Measurements from ENCODE around the gene AHNAK.
"Not testable (repeated sequence)": the region's sequence is repeated elsewhere in the genome, so short reads cannot be mapped to it uniquely, and the experiment has no call there.

AHNAK gene

DNA sequence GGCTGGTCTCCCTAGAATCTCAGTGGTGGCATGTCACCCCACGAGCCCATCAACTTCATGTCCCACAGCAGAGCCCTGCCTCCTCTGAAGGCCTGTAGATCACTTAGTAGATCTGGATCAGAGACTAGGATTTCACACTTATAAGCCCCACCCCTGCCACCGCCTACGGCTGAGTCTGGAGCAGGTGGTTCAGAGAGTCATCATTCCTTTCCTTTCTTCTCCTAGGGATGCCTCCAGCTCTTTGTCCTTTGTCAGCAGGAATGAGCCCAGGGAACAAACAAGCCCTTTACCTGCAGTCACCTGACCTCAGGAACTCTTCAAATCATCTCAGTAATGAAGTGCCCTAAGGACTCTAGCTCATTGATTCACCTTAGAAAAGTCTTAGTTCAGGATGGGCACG, 90.0 kb downstream of the AHNAK start:
- DNase-seq: no peak

DNA sequence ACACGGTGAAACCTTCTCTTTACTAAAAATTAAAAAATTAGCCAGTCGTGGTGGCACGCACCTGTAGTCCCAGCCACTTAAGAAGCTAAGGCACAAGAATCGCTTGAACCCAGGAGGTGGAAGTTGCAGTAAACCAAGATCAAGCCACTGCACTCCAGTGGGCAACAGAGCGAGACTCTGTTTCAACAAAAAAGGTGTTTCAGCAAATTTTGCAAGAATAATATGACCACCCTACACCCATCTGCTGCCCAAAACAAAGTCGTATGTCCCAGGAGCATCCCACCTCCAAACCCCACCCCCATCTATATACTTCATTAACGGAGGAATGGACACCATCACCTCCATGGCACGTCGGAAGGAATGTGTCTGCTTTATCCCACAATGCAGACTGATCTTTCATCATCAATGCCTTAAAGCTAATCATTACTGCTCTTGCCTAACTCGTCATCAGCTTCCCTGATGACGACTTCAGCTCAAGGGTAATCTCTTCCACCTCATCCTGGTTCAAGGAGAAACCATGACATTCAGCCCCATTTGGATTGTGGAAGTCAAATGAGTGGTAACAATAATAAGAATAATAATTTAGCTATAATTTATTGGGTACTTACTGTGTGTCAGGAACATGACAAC, 93.7 kb downstream of the AHNAK start:
- DNase-seq: no peak

DNA sequence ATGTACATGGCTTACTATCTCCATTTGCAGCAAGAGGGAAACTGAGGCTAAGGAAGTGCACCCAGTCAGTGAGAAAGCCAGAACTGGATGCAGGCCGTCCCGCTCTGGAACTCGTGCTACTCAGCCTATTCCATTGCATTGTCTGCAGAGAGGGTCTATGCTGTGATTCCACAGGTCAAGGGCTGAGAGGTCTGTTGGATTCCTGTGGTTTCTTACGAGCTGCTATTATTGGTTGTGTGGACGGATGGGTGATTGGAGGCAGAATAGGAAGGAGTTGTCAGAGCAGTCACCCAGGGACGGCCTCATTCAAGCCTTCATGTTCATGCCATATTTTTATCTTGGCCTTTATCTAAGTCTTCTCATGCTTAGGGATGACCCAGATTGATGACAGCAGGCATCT, 94.3 kb downstream of the AHNAK start:
- no peak for DNase-seq

DNA sequence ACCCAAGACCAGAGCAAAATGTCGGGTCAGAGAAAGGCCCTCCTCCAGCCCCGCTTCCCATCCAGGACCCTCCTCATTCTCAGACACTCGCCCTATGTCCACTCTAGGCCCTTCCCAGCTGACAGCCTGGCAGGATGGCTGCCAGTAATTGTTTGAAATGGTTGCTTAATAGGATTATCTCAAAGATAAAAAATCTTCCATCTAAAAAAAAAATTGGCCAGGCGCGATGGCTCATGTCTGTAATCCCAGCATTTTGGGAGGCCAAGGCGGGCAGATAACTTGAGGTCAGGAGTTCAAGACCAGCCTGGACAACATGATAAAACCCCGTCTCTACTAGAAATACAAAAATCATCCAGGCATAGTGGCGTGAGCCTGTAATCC, 95.4 kb downstream of the AHNAK start:
- no peak for DNase-seq

DNA sequence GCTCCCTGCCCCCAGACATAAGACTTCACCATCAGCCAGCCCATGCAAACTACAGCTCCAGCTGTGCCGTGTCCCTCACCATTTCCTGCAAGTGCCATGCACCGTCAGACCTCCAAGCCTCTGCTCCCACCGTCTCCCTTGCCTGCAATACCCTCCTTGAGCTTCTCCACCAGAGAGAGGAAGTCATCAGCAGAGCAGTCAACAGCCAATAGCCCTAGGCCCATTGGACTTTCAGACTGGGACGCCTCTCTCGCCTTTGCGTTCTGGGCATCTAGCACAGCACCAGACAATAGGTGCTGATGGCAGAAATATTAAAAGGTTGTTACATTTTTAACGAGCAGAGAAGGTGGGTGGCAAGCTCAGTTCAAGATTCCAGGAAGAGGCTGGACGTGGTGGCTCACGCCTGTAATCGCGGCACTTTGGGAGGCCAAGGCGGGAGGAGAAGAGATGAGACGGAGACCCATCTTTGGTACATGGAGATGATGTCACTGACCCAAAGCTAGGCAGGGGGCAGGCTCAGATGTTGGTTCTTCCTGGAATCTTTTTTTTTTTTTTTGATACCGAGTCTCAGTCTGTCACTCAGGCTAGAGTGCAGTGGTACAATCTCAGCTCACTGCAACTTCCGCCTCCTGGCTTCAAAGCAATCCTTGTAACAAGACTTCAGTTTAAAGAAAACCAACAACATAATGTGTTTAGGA, 95.9 kb downstream of the AHNAK start:
- no peak for DNase-seq

DNA sequence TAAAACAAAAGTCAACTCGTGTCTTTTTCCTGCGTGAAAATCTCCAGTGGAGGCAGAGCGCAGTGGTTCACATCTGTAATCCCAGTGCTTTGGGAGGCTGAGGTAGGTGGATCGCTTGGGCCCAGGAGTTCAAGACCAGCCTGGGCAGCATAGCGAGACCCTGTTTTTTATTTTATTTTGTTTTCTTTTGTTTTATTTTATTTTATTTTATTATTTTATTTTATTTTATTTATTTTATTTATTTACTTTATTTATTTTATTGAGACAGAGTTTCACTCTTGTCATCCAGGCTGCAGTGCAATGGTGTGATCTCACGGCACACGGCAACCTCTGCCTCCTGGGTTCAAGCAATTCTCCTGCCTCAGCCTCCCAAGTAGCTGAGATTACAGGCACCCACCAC, 96.7 kb downstream of the AHNAK start:
- DNase-seq: not testable (repeated sequence)

DNA sequence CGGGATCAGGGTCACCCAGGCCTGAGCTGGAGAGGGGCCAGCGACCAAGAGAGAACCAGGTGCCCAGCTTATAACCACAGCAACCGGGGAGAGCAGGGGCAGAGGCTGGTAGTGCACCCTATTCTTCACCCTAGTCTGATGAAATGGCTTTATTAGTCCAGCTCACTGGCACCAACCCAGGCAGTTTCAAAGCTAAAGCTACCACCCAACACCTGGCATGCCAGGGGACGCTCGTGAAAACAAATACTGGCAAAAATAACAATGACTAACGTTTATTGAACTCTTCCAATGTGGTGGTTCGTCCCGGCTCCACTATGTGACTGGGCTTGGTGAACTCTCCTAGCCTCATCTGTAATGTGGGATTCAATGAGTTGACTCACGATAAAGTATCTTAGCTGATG, 97.2 kb downstream of the AHNAK start:
- no peak for DNase-seq

DNA sequence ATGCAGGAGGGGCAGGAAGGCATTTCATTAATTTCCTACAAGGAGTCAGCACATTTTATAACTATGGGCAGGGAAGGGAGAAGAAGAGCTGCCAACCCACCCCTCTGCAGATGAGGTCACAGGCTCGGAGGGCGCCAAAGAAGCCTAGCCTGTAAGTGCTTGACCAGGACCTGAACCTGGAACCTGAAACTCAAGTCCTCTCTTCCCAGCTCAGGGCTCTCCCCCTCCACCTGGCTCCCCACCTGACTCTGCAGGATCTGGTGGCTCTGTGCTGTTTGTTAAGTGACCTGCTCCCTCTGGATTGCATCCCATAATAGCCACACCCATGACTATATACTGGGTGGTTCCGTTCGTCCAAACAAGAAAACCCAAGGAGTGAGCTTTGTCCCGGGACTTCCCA, 100.5 kb downstream of the AHNAK start:
- no peak for DNase-seq

DNA sequence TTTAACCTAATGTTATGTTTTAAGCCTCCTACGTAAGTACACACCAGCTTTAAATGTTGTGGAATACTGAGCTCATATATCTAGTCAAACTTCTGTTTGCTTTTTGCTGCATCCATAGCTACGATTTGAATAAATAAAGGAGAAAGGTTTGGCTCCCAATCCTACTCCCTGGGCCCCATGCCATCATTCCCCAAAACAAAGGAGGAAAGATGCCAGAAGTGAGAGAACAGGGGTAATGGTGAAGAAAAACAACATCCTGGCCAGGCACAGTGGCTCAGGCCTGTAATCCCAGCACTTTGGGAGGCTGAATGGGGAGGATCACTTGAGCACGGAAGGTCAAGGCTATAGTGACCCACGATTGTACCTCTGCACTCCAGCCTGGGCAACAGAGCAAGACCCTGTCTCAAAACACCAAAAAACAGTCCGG, 101.3 kb downstream of the AHNAK start:
- DNase-seq: no peak

DNA sequence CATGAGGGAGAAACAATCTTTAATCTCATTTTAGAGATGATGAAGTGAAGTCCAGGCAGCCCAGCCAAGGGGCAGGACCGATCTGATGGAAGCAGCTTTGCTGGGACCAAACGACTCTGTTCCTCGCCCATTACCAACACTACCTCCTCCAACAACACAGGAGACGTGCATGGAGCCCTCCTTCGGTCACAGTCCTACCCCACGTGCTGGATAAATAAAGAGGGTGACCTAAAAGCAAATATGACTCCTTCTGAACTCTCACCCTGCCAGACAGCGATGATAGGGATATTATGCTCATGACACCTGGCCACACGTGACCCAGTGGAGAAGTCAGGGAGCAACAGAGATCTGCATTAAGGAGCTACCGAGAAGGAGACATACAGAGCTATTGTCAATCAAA, 101.8 kb downstream of the AHNAK start:
- no peak for DNase-seq

DNA sequence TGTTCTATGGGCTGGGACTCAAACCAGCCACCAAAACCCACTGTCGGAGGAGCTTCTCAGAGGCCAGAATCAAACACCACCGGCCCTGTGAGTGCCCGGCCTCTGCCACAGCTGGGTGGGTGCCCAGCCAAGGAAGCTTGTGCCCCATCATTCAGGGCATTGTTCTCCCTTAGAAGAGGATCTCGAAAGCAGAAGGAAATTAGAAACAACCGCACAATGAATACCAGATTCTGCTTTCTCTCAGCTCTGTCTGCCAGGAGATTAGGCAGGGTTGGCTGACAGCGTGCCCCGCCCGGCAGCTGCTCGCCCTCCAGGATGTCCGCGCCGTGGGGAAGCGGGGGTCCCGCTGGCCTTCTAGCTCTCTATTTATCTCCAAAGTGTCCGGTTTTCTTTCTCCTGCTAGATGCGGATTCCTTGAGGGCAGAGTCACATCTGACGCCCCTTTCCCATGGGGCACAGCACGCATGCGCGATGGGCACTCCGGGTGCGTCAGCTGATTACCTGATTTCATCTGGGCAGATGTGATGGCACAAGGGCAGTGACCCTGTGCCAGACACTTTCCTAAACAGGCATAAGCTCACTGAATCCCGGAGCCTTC, 102.3 kb downstream of the AHNAK start:
- peak; percentile 60 for DNase-seq

DNA sequence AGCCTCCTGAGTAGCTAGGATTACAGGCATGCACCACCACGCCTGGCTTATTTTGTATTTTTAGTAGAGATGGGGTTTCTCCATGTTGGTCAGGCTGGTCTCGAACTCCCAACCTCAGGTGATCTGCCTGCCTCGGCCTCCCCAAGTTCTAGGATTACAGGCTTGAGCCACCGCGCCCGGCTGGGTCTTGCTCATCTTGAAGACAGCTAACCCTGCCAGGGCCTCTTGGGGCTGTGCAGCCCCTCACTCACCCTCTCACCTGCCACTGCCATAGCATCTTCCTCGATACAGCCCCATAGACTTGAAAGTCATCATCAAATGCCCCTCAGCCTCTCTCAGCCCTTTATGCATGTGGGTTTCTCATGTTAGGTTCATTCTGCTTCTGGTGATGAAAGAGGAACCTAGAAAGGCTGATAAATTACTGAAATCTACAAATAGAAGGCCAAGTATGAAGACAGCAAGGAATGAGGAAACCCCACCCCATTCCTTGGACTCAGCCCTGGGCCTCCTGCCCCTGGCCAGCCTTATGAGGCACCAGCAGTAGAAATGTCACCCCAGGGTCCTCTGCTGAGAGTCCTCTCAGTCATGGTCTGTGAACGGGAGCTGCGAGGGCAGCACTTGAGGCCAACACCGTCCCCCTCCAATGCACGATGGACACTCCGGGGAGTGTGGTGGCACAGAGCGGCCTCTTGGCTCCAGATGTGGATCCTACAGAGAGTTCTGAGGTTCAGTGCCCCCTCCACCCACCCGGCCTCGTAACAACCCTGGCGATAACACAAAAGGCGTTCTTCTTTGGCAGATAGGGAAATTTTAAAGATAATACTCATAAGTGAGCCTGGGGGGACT, 103.0 kb downstream of the AHNAK start:
- no peak for DNase-seq

DNA sequence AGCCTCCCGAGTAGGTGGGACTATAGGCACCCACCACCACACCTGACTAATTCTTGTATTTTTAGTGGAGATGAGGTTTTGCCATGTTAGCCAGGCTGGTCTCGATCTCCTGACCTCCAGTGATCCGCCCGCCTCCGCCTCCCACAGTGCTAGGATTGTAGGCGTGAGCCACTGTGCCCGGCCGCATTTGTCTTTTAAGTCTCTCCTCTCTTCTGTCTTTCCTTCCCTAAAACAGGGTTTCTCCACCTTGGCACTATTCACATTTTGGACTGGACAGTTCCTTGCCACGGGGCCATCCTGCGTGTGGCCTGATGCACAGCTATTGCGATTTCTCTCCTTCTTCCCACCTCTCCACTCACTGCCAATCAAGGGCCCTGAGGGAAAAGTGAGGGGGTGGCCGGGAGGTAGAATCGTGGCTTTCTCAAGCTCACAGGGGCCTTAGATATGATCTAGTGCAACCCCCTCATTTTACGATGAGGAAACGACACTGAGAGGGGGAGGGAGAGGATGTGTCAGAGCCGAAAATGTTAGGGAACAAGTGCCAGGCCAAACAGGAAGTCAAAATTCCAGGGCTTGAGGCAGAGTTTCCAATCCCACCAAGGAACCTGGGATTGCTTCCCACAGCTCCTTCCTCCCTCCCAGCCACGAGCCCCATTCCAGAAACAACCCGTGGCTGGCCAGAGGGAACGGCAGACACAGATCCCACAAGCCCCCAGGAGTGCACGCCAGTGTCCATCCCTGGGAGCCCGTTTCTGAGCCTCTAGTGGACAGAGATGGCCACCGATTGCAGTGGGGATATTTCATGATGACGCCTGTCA, 106.6 kb downstream of the AHNAK start:
- no peak for DNase-seq

DNA sequence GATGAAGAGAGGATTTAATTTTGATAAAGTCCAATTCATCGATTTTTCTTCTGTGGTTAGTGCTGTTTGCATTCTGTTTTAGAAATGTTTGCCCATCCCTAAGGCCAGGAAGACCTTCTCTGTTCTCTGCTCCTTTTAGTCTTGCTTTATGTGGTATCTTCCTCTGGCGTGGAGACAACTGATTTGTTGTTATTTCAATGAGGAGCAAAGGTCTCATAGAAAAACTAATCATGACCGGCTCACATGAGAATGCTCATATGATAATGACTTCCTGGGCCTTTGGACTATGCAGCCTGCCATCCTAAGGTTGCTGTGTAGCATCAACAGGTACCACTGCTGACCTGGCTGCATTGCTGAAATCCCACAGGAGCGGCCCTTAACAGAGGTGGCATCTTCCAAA, 108.0 kb downstream of the AHNAK start:
- DNase-seq: no peak

DNA sequence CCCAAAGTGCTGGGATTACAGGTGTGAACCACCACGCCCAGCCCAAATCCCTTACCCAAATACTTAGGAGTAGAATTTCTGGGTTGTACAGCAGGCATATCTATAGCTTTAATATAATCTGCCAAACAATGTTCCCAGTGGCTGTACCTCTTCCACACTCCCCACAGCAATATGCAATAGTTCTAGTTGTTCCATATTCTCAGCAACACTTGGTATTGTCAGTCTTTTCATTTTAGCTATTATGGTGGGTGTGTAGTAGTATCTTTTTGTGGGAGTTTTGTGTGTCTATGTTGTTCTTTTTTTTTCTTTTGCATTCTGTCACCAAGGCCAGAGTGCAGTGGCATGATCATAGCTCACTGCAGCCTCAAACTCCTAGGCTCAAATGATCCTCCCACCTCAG, 109.0 kb downstream of the AHNAK start:
- DNase-seq: no peak

DNA sequence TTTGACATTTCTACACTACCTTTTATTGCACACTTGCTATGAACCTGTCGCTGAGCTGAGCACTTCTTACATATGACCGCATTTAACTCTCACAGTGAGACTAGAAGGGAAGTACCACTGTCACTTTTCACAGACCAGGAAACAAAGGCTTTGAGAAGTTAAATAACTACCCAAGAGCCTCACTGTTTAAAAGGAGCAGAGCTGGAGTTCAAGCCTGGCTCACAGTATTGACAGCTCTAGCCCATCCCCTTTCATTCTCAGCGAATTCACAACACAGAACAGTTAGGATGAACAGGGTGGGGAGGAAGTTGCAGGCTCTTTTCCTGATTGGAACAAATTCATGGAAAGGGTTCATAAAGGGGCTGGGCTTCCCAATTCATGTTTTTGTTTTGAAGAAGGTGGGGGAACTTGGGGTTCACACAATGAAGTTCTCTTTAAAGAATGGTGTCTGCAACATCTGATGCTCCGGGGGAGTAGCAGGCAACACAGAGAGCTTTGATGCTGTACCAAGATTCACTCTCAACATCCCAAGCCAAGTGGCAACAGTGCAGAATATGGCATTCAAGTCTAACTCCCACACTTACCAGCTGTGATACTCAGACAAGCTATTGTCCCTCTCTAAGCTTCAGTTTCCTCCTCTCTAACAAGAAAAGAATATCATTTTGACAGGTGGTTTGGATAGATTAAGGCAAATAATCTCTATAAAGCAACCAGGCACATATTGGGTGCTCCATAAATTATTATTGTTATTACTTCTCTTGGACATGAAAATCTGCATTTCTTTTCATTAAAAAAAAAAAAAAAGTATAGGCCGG, 110.6 kb downstream of the AHNAK start:
- no peak for DNase-seq

DNA sequence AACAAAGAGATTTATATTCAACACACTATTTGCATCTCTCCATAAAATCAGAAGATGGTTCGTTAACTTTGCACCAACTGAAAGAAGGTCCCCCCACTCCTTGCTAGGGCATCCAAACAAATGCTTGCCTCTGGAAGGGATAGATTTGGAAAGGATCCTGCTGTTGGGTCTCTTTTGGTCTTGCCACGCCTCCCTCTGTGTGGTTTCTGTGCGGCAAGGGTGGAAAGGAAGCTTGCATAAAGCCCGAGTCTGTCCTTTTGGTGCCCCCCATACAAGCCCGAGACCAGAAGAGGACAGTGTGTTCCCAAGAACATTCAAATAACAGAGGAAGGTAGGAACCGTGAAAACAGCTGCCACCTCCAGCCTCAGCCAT, 112.7 kb downstream of the AHNAK start:
- no peak for DNase-seq

DNA sequence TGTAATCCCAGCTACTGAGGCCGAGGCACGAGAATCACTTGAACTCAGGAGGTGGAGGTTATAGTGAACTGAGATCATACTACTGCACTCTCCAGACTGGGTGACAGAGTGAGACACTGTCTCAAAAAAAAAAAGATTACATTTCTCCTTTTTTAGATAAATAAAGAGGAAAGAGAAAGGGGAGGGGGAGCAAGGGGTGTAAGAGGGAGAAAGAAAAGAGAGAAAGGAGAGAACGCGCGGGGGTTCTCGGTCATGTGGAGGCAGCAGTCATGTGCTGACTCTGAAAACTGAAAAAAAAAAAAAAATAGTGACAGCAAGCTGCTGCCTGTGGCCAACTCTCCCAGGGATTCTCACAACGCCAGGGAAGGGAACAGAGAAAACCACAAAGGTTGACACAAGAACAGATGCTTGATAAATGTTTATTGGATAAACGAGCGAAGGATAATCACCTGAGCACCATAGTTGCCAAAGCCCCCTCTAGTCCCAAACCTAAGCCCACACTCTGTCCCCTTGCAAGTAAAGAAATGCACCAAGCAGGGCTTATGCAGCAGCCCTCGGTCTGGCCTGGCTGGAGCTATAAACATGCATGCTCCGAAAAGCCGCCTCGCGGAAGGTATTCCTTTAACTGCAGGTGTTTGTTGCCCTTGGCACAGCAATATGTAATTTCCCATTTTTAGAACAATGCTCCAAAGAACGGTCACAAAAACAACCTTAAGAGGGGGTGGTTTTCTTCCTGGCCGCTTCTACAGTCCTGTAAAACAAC, 113.3 kb downstream of the AHNAK start:
- DNase-seq: no peak

DNA sequence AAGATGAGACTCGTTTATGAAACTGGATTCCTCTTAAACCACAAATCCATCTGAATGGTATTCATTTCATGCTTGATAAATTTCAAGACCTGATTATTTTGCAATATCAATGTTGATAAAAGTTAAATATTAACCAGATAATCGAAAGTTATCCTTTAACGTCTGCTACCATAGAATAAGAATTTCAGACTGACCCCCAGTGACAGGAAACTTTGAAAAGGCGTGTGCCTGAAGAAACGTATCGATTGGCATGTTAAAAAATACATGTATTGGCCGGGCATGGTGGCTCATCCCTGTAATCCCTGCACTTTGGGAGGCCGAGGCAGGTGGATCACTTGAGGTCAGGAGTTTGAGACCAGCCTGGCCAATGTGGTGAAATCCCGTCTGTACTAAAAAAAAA, 113.9 kb downstream of the AHNAK start:
- no peak for DNase-seq

DNA sequence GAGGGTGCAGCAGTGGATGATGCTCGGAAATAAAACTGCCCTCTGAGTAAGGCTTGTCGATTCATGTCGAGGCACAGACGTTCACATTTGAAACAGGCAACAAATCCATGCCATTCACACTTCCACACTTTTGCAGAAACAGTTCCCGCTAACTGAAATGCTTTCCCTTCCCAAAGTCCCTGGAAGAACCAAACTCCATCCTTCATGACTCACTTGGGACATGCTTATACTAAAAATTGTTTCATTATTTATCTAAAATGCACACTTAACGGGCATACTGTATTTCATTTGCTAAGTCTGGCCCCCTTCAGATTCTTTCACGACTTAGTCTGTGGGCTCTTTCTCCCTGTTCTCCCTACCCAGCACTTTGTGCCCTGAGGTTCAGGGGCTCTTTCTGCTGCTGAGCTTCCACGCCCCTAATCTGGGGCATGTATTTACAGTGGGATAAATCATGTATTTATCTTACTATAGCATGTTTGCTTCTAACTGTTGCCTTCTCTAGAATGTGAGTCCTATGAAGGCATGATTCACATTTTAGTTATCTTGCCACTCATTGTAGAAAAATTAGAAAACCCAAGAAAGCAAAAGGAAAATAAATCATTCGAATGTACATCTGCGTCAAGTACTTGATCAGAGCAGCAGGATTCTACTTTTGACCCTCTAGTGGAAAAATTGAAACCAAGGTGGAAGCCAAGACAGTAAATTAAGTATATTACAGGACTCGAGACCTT, 115.3 kb downstream of the AHNAK start:
- no peak for DNase-seq
